GM19463 (cell line): ENCODE data around the gene LYPD3.
"Not testable (repeated sequence)": the region's sequence is repeated elsewhere in the genome, so short reads cannot be mapped to it uniquely, and the experiment has no call there.

ENCODE experiments used
- ATAC-seq: cut with Tn5 transposase; IDR thresholded peaks from one replicate; pipeline ENCODE4 v1.9.1; 2021; ENCODE audit warnings: mild to moderate bottlenecking, moderate library complexity; ENCODE audit not compliant: unreplicated experiment

LYPD3 gene

DNA sequence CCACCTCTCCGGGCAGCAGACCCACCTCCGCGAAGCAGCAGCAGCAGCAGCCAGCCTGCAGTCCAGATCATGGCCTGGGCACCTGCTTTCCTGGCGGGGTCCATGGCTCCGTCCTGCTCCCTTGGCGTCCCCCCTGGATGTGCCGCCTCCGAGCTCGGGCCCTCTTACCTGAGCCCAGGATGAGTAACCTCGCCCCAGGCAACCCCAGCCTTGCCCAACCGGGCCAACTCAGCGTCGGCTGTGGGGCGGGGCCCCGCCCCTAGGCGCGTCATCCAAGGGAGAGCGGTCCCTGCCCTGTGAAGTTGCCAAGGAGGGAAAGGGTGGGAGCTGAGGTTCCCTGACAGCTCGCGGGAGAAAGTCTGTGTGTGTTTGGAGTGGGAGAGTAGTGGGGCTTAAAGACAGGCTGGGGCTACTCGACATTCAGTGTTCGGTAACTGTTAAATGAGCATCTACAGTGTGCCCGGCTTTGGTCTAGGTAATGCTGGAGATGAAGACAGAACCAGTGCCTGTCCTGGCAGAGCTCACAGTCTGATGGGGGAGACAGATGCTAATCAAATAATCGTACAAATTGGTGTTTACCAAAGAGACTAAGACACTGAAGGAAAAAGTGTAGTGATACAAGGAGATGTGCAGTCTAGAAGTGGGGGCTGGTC, at the start of gene LYPD3:
LYPD3 (minus strand) TSS at position 141 of the 653 bp plus-strand sequence; CDS start at position 104, 37 bp downstream.
- ATAC-seq = no peak

DNA sequence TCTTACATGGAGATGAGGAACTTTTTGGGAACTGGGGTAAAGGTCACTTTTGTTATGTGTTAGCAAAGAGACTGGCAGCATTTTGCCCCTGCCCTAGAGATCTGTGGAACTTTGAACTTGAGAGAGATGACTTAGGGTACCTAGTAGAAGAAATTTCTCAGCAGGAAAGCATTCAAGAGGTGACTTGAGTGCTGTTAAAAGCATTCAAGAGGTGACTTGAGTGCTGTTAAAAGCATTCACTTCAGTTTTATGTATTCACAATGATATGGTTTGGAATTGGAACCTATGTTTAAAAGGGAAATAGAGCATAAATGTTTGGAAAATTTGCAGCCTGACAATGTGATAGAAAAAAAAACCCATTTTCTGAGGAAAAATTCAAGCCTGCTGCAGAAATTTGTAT, 47.0 kb upstream of the LYPD3 start:
- not testable (repeated sequence) for ATAC-seq

DNA sequence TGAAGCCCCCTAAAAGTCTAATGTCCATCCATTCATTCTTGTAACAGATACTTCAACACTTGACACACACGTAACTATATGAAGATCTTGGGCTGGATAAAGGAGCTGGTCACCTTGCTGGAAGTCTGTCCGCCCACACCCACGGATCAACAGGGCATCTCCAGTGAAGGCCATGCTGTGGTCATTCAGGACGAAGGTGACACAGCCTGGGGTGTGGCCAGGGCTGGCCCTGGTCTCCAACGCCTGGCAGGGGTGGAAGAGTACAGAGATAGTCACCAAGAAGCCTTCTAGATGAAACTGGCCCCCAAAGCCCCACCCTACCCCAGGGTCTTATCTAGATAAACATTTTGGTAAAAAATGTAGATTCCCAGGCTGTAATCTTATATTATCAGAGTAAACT, 45.9 kb upstream of the LYPD3 start:
- no peak for ATAC-seq

DNA sequence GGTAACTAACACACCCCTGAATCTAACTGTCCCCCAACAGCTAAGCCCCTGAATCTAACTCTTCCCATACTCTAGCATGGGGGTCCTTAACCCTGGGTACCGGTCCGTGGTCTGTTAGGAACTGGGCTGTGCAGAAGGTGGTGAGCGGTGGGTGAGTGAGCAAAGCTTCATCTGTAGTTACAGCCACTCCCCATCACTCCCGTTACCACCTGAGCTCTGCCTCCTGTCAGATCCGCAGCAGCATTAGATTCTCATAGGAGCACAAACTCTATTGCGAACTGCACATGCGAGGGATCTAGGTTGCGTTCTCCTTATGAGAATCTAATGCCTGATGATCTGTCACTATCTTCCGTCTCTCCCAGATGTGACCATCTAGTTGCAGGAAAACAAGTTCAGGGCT, 45.3 kb upstream of the LYPD3 start:
- no peak for ATAC-seq

DNA sequence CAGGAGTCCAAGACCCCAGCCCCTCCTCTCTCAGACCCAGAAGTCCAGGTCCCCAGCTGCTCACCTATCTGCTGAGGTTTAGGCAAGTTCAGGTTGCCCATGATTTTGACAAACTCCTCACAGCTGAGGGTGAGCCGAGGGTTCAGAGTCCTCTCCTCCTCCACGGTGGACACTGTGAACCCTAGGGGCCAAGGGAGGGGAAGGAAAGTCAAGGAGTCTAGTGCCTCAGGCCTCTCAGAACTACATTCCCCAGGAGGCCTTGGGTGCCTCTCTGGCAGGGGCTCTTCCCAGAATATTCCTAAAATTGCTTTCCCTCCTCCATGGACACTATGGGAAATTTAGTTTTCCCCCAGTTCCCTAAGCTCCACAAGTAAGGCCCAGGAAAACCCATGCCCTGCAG, 42.5 kb upstream of the LYPD3 start:
- no peak for ATAC-seq

DNA sequence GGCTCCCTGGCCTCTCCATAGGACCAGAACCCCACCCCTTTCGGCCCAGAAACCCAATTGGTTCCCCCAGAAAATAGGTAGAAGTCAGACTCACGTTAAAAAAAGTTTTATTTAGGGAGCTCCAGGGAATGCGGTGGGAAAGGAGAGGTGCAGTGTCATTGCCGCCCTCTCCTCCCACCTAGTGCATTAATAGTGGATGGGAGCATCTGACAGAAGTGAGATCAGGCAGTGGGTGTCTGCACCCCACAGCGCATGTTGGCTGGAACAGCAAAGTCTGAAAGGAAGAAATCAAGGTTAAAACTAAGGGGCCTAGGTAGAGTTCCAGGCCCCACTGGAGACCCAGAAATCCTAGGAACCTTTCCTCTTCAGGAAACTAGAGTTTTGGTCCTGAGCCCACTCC, 41.2 kb upstream of the LYPD3 start:
- no peak for ATAC-seq

DNA sequence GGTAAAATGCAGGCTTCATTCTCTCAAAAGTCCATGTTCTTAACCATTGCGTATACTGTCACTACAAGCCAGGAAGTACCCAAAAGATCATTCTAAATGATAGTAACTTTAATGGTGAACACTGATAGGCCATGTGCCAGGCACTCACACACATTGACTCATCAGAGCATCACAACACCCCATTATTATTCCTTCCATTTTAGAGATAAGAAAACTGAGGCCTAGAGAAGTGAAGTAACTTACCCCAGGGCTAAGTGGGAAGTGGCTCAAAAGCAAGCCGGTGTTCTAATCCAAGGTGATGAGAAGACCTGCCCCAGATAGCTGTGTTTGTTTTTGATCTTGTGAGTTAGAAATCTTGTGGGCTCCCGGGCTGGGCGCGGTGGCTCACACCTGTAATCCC, 40.5 kb upstream of the LYPD3 start:
- ATAC-seq = no peak

DNA sequence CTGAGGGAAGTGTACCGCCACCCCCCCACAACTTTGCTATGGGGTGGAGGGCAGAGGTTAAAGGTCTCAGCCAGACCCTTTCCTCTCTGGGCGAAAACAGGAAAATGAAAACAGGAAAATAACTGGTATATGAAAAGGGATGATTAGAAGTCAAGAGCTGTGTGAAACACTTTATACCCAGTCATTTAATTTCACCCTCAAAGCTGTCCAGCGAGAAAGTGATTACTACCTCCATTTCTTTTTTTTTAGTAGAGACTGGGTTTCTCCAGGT, 39.7 kb upstream of the LYPD3 start:
- no peak for ATAC-seq

DNA sequence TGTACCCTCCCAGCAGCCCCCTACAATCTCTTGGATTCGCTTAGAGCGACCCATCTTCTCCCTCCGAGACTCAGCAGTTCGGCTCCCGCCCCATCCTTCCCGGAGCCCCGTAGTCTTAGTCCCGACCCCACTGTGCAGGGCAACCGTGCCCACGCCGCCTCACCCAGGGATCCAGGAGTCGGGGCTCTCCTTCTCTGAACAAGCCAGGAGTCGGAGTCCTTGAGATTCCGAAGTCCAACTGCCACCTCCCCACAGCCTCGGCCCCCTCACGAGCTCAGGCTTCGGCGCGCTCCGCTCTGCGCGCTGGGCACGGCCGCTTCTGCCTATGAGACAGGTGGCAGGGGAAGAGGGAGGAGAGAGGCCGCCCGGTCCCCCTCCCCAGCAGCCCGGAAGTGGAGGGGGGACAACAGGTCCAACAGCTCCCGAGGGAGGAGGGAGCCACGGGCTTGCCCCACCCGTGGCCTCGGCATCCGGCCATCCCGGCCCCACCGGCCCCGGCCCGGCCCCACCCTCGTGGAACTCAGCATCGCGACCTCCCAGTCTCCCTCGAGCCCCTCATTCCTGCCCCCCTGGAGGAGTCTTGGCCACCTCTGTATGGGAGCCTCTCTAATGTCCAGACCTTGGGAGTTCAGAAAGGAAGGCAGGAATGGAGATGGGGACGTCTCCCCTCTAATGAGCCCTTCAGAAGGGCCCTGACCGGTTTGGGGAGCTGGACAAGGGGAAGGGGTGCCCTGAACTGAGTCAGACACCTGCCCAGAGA, 39.2 kb upstream of the LYPD3 start, which contains the start of gene PHLDB3:
PHLDB3 (minus strand) TSS at position 321 of the 760 bp plus-strand sequence. CDS start 628 bp downstream, outside the sequence.
- ATAC-seq = peak; percentile 29

DNA sequence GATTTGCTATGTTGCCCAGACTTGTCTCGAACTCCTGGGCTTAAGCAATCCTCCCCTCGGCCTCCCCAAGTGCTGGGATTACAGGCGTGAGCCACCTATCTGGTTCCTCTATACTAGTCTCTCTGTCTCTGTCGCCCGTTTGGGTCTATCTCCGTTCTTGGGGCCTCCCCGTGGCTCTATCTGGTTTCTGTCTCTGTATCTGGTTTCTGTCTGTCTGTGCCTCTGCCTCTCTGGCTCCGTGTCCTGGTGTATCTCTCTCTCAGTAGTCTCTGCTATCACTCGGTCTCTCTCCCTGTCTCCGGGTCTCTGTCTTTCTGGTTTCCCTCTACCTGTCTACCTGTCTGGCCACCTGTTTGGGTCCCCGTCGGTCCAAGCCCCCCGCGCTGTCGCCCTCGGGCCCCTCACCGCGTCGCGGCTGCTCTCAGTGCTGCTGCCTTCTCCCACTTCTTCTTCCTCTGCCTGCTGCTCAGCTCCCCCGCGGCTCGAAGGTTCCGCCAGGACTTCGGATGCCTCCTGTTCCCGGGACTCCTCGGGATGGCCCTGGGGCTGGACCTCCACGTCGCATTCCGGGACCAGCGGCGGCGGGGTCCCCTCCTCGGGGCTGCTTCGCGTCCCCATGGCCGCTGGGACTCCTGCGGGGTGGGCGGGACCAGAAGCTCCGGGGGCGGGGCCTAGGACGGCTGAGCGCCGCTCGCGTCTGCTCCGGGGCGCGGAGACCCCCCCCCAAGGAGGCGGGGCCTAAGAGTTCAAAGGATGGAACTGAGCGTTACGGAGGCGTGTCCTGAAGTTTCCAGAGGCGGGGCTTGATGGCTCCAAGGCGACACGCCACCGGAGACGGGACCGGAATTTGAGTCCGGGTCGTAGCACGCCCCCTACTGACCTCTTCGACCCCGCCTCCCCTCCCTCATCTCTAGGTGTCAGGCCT, 38.4 kb upstream of the LYPD3 start:
- ATAC-seq = peak; percentile 78

DNA sequence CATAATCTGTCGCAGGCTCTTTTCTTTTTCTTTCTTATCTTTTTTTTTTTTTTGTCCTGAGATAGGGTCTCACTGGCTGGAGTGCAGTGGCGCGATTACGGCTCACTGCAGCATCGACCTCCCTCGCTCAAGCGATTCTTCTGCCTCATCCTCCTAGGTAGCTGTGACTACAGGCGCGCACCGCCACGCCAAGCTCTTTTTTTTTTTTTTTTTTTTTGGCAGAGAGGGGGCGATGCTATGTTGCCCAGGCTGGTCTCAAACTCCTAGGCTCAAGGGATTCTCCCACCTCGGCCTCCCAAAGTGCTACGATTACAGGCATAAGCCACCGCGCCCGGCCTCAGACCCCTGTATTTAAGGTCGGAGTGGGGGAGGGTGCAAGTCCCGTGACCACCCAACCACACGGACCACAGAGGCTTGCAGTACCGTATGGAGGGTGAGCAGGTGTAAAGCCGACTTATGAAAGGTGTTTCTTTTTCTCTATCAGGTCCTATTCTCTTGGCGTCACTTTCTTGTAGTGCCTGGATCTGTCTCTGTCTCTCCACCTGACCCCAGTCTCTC, 37.1 kb upstream of the LYPD3 start:
- ATAC-seq = no peak

DNA sequence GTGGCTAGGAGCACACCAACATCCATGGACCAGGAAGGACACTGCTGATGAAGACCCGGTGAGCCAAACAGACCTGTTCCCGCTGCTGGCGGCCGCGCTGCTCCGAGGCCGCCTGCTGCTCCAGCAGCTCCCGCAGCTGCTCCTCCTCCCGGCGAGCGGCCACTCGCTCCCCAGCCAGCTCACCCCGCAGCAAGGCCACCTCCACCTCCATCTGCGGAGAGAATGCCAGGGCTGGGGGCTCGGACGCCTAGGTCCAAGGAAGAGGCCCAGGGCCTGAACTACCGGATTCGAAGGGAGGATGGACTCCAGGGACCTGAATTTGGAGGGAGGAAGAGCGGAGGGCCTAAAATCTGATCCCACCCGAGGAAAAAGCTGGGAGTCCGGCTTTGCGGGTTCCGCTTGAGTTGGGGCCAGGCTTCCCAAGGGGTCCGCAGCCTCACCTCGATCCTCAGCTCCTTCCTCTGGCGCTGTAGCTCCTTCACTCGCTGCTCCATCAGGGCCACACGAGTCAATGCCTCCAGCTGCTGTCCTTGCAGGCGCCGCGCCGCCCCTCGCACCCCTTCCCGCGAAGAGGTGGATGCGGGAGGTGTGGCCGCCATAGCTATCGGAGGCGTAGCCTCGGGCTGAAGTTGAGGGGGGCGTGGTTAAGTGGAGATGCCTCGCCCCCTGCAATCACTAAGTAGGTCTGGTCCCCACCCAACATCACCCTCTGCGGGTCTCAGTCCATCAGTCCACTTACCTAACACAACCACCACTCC, 36.4 kb upstream of the LYPD3 start:
- no peak for ATAC-seq

DNA sequence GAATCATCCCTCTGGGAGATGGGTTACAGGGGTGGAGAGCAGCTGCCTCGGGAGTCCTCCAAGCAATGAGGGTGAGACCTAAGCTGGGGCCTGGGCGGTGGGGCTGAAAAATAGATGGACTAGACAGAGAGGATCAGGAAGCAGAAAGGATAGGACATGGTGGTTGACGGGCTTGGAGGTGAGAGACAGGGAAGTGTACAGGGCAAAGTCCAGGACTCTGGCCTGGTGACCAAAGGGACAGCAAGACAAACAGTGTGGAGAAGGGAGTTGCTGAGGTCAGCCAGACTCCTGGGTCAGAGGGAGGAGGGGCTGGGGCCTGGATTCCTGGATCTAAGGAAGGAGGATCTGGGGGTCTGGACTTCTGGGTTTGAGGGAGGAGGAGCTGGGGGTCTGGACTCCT, 33.6 kb upstream of the LYPD3 start:
- no peak for ATAC-seq

DNA sequence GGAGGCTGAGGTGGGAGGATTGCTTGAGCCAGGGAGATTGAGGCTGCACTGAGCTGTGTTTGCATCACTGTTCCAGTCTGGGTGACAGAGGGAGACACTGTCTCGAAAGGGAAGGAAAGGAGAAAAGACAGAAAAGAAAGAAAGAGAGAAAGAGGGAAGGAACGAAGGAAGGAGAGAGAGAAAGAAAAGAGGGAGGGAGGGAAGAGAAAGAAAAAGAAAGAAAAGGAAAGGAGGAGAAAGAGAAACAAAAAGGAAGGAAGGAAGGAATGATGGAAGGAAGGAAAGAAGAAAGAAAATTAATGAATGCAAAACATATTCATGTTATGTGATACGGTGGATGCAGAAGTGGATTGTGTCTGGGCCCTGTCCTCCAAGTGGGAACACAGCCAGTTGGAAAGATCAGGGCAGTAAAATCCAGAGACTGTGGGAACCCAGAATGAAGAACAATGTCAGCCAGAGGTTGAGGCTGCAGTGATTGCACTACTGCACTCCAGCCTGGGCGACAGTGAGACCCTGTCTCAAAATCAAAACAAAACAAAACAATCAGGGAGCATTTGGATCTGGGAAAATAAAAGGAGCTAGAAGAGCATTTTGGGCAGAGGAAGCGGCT, 32.9 kb upstream of the LYPD3 start:
- no peak for ATAC-seq

DNA sequence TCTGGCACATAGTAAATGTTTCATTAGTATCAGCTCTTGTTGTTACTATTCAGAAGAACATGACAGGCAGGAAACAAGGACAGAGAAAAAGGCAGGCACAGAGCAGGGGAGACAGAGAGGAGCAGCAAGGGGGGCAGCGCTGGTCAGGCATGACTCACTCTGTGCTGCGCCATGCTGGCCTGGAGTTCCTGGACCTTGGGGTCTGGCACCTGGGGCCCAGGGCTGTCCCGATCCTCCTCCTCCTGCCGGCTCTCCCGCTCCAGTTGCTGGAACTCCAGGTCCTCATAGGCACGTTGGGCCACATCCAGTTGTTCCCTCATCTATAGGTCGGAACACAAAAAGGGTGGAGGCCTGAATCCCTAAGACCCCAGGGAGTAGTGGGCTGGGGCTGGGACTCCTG, 31.6 kb upstream of the LYPD3 start:
- no peak for ATAC-seq

DNA sequence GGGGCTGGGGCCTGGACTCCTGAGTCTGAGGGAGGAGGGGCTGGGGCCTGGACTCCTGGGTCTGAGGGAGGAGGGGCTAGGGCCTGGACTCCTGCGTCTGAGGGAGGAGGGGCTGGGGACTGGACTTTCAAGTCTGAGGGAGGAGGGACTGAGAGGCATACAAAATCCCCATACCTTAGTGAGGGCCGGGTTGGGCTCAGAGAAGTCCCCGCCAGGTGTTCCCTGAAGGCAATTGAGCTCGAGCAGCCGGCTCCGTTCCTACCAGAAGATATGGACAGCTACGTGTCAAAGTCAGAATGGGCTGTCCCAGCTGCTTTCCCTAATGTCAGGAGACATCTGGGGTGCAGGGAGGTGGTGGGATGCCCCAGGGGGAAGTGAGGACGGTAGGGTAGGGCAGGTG, 29.7 kb upstream of the LYPD3 start:
- ATAC-seq = no peak

DNA sequence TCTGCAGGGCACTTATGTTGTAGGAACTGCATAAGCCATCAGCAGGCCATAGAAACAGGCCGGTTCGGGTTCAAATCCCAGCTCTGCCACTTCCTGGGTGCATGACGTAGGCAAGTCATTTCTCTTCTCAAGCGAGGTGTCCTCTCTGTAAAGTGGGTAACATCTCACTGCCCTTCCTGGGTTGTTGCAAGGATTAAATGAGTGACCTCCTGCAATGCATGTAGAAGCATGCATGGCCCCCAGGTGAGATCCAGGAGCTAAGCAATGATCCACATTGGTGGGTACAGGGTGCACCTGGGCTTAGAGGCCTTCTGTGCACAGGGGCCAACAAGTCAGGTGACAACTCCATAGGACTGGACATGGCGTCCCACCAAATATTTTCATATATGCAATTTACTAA, 25.4 kb upstream of the LYPD3 start:
- no peak for ATAC-seq

DNA sequence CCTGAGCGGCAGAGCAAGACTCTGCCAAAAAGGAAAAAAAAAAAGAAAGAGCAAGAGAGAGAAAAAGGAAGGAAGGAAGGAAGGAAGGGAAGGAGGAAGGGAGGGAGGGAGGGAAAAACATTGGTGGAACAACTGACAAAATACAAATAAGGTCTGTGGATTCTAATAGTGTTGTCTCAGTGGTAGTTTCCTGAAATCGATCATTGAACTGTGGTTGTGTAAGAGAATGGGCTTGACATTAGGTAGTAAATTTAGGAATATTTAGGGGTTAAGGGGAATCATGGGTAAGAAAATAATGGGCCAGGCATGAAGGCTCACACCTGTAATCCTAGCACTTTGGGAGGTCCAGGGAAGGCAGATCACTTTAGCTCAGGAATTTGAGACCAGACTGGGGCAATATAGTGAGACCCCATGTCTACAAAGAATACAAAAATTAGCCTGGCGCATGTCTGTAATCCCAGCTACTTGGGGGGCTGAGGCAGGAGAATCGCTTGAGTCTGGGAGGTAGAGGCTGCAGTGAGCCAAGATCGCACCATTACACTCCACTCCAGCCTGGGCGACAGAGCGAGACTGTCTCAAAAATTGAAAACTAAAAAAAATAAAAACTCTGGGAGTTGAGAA, 24.7 kb upstream of the LYPD3 start:
- no peak for ATAC-seq

DNA sequence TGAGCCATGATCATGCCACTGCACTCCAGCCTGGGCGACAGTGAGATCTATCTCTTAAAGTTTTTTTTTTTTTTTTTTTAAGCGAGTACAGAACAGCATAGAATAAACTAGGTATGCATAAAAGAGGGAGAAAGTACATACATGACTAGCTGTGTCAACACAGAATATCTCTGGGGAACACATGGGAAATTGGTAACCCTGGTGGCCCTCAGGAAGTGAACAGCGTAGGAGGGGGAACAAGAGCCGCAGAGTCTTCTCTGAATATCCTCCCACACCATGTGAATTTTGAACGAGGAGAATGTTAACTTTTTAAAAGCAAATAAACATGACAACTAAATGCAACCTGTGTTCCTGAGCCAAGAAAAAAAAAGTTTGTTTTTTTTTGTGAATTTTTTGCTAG, 23.9 kb upstream of the LYPD3 start:
- ATAC-seq = no peak

DNA sequence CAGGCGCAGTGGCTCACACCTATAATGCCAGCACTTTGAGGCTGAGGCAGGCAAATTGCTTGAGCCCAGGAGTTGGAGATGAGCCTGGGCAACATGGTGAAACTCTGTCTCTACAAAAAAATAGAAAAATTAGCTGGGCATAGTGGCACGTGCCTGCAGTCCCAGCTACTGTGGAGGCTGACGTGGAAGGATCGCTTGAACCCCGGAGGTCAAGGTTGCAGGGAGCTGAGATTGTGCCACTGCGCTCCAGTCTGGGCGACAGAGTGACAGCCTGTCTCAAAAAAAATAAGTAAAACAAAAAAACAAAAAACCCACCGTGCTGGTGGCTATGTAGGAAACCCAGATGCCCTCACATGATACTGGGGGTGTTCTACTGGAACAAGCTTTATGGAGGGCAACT, 22.8 kb upstream of the LYPD3 start:
- ATAC-seq = no peak
